HG03060 (cell line): ENCODE measurements around the gene KIAA0040.

Experiments used
- ATAC-seq: cut with Tn5 transposase; IDR thresholded peaks from one replicate; pipeline ENCODE4 v1.9.1; 2021; ENCODE audit warnings: low read depth, moderate number of reproducible peaks; ENCODE audit not compliant: unreplicated experiment

KIAA0040 gene

DNA sequence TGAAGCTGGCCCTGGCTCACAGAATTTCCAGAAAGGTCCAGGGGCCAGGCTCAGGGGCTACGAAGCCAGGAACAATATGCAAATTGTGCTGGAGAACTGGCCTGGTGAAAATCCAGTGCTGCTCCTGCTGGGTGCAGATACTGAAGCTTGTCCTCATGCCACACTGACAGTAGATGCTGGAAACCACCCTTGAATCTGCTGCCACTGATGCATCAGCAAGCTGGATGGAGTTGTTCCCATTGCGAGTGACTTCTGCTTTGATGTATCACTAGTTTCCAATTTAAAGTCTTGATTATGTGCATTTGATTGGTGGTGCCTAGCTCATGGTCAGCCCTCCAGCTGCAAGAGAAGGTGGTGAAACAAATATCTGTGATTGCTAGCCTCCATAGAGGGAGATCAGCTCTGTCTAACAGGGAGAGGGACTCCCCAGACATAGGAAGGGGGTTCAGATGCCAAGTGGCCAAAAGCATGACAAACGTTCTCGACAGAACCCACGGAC is 11.0 kb upstream of the KIAA0040 start:
- no peak for ATAC-seq

DNA sequence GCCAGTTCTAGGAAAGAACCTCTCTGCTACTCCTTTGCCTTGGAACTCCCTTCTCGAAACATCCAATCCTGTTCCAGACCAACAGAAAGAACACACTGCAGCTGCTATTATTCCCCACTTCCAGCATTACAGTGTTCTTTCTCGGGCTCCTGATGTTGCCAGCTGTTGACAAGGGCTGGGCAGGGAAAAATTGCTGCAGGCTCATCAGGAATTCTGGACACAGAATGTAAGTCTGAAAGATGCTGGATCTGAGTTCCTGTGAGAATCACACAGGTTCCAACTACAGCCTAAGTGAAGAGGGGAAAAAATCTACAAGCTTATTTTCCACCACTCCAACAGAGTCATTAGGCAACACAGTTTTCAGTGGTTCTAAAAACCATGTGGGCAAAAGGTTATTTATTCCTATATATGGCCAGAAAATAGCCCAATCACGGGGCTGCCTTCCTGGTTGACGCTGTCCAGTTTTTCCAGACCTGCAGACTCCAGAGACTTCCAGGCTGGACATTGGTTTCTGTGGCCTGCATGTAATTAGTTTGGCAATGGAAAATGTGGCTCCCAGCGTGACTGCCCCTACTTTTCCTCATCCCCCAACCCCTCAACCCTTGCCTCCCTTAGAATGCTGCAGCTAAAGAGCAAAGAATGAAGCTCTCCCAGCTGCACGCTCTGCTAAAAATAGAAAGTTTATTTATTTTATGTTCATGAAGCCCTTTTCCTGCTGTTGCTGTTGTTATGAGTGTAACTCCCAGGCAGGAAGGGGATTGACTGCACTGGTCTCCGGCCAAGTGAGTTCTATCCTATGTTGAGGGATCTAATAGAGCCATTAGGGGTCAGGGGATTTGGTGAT is 8.3 kb upstream of the KIAA0040 start:
- no peak for ATAC-seq

- ATAC-seq, result no peak
These were observed 5.8 kb upstream of the KIAA0040 start for GRCh38 chr1:175198332-175198731.

DNA sequence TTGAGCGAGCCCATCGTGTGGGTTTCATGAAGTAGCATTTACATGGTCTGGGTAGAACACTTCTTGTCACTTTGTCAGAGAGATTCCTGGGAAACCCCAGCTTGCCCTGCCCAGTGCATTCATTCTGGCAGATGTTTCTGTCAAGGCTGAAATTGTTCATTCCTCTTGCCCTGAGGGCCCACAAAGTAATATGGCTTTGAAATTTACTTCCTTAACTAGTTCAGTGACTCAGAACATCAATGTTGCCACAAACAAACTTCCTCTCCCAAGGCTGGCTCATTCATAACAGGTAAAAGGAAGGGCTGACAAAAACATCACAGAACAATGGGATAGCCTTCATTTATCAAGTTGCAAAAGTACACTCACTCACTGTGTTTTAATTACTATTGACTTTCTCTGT is 5.0 kb upstream of the KIAA0040 start:
- no peak for ATAC-seq

- no peak for ATAC-seq
These were observed 3.2 kb upstream of the KIAA0040 start for GRCh38 chr1:175195798-175196197.

GRCh38 chr1:175195281-175195680 is 2.7 kb upstream of the KIAA0040 start:
- ATAC-seq, result no peak

DNA sequence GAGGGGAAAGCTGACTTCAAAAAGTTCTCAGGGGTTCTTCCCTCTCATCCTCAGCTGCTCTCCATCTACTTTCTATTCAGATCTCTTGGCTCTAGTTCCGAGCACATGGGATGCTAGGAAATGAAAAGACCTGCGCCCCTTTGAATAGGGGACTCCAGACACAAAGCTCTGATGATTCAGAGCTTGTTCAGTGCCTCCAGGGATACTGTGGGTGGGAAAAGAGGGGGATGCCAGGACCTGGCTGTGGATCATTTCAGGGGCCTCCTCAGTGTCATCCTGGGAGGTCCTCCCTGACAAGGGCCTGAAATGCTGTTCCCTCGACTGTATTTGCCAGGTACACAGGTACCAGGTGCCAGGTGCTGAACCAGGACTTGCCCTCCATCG is 943 bp upstream of the KIAA0040 start:
- ATAC-seq, result no peak

DNA sequence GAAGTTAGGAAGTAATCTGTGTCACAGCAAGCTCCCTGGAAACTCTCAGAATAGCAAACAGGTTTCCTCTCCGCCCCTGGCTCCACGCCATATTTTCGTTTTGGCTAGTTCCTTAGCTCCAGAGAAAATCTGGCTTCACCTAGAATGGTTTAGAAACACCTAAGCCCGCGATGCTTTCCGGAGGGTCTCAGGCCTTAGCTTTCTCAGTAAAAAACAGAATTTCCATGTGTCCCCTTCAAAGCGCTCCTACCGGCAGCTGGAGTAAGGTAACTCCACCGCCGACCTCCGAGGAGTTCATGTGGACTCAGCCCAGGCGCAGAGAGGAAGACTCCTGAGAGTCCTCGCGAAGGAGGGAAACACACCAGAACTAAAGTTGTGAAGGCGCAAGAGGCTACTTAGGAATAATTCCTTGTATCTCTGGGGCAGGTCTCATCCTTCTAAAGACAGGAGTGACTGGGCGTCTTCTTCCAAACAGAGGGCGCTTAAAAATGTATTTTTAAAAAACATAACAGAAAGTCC is 406 bp downstream of the KIAA0040 start:
- ATAC-seq, result no peak

DNA sequence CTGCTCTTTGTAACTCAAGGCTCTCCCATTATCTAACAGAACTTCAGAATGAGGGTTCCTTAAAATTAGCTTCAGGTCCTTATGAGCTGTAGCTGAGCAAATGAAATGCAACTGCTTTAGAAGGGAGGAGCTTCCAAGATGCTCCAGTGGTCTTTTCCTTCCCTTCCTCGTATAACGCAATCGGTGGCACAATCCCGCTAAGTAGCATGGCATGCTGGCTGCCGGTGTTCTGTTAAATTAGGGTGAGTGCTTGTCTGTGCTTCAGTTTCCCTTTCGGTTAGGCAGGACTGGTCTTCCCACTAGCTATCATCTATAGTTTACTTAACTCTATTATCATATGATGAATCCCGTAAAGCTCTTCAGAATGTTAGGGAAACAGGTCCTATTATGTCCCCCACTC is 917 bp downstream of the KIAA0040 start:
- ATAC-seq, result no peak

DNA sequence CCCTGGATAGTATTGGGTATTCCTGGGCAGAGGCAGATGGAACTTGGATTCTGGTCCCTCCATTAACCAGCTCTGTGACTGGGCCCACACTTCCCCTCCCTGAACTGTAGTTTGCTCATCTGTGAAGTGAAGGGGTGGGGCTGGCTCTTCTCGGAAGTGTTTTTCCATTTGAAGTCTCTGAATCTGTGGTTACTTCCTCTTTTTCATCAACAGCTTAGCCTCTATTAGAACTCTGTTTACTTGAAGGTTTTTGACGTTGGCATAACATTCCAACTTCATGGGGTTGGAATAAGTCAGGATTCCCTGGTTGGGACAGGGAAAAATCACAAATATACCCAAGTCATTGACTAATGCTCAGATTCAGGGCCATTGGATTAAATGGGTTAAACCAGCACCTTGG is 3.6 kb downstream of the KIAA0040 start:
- peak; percentile 43 for ATAC-seq

DNA sequence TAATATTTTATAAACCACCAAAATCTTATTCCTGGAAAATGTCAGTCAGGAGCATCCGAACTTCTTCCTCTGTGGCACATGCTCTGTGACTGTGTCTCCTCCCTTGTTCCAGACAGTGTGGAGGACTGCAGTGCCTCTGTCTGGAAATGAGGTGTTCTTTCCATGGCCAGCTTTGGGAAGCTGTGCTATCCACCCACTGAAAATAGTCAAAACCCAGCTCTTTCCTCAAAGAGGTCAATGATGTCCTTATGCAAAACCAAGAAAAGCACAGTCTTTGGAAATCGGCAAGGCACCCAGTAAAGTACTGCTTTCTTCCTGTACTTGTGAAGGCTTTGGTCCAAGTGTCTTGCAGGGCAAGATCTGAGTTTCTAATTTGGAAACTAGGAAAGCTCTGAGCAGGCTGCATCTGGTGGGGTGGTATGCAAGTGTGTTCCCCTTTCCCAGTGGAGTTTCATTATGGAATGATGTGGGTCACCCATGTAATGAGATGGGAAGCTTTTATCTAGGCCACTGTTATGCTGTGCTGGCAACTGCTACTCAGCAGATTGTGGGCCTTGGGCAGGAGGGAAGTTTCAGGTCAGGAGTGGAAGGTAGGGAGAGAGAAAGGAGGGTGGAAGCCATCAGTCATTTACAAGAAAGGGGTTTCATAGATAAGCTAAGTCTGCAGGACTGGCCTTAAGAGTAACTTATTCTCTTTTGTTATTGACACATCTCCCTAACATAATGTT is 6.0 kb downstream of the KIAA0040 start:
- no peak for ATAC-seq

GRCh38 chr1:175185903-175186302 is 6.7 kb downstream of the KIAA0040 start:
- no peak for ATAC-seq

DNA sequence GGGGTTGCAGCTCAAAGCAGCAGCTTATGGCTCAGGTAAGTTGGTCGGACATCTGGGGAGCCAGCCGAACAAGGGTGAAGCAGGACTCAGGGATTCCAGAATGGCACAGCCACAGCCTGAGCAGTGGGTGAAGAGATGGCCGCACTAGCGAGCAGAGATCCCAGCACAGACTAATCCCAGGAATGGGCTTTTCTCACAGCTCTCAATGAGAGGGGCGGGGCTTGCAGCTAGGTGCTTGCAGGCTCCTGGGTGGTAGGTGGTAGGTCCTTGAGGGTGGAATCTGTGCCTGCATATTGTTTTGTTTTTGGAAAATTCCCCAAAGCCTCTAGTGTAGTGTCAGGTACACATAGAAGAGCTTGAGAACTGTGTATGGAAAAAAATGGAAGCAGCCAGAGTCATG is 9.0 kb downstream of the KIAA0040 start:
- no peak for ATAC-seq

GRCh38 chr1:175182201-175182746 is 10.3 kb downstream of the KIAA0040 start:
- no peak for ATAC-seq

- no peak for ATAC-seq
These were observed 12.6 kb downstream of the KIAA0040 start for GRCh38 chr1:175179837-175180590.

GRCh38 chr1:175178456-175178855 is 14.1 kb downstream of the KIAA0040 start:
- ATAC-seq, result no peak

GRCh38 chr1:175178056-175178455 is 14.5 kb downstream of the KIAA0040 start:
- no peak for ATAC-seq

GRCh38 chr1:175176246-175176645 is 16.3 kb downstream of the KIAA0040 start:
- no peak for ATAC-seq

DNA sequence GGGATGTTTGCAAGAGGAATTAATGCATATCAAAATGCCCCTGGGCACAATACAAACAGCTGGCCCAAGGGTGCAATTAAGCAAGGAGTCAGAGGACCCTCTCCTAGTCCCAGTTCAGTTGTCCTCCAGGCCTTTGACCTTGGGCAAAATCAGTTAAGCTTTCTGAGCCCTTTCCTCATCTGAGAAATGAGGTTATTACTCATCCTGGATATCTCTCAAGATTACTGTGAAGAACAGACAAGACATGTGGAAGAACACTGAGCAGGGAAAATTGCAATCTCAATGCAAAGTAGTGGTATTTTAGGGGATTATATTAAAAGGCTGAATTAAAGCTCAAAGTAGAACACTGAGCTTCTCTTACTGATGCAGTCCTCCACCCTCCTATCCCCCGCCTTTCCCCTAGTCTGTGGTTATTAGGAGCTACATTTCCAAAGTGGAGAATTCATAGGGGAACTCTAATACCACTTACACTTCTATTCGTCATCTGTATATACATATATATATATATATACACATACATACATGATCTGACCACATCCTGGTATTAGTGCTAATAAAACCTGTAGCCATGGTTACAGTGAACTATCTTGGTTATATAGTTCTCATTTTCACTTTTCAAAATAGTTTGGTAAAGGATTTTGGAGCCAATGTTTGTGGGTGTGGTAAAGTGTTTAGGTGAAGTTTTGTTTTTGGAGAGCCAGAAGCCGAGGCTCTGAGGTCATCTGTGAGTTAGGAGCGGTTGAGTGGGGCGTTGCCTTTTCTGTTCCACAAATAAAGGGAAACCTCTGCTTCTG is 18.1 kb downstream of the KIAA0040 start:
- no peak for ATAC-seq

DNA sequence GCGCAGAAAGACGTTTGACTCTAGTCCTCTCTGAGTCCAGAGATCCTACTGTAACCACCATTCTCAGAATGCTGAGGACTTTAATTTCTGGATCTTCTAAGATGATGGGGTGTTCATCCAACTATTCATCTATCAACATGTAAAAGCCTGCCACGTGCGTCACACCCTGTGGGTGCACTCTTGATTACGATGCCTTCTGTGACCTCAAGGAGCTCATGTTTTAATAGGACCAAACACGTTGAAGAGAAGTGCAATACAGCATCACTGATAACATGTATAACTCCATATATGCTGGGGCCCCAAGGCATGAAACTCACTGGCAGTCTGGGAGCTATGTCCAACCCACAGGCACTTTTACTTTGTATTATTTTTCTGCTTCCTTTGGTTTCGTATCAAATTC is 19.0 kb downstream of the KIAA0040 start:
- ATAC-seq, result no peak
